GM18511 (cell line): ENCODE measurements around the gene LTBP4.

ENCODE experiments used
- ATAC-seq: cut with Tn5 transposase; IDR thresholded peaks from one replicate; pipeline ENCODE4 v1.9.1; 2021; ENCODE audit warnings: mild to moderate bottlenecking, moderate library complexity; ENCODE audit not compliant: unreplicated experiment

LTBP4 gene

DNA sequence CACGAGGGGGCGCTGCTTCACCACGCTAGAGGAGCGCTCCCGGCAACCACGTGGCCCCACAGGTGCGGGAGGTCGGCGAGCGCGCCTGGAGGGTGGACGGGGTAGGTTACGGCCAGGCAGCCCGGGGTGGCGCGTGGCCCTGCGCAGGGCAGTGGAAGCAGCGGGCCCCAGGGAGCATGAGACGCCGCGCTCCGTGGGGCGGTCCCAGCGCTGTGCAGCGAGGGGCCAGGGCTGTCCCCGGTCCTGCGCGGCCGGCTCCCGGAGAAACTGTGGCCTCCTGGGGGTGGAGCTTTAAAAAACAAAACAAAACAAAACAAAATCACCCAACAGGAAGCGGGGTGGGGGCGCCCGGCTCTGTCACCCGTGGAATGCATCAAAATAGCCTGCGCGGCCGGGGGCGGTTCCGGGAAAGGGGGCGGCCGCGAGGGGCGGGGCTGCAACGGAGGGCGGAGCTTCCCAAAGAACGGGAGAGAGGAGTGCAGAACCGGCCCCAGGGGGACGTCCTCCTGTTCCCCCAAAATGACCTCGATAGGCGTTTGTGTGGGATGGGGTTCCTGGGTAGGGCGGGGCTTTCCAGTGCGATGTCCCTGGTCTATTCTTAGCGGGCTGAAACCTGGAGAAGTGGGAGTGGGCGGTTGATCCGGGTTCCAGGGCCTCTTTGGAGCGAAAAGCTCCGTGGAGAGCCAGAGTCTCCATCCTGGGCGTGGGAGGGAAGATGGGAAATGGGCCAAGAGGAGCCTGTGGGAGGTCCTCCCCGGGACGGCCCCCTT is 61.9 kb downstream of the LTBP4 start:
- peak; percentile 93 for ATAC-seq

GRCh38 chr19:40663695-40664692 is 62.8 kb downstream of the LTBP4 start:
- ATAC-seq, result no peak

GRCh38 chr19:40666803-40667438 is 65.8 kb downstream of the LTBP4 start:
- no peak for ATAC-seq

DNA sequence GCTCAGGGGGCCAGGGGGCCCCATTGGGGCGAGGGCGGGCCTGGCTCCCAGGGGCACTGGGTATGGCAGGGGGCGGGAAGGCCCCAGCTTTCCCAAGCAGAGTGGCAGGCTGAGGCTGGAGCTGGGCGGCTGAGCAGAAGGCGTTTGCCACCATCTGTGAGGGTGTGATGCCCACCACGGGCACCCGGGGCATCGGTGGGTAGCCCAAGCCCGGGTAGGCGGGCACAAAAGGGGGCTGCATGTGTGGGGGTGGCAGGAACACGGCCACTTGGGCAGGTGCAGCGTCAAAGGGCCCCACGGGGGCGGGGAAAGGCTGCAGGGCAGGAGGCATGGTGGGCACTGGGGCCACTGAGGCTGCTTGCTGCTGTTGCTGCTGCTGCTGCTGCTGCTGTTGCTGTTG is 66.4 kb downstream of the LTBP4 start:
- ATAC-seq, result no peak

GRCh38 chr19:40668991-40669614 is 67.9 kb downstream of the LTBP4 start:
- ATAC-seq, result no peak

GRCh38 chr19:40671404-40671803 is 70.2 kb downstream of the LTBP4 start:
- ATAC-seq, result no peak

GRCh38 chr19:40672038-40672437 is 70.9 kb downstream of the LTBP4 start:
- no peak for ATAC-seq

DNA sequence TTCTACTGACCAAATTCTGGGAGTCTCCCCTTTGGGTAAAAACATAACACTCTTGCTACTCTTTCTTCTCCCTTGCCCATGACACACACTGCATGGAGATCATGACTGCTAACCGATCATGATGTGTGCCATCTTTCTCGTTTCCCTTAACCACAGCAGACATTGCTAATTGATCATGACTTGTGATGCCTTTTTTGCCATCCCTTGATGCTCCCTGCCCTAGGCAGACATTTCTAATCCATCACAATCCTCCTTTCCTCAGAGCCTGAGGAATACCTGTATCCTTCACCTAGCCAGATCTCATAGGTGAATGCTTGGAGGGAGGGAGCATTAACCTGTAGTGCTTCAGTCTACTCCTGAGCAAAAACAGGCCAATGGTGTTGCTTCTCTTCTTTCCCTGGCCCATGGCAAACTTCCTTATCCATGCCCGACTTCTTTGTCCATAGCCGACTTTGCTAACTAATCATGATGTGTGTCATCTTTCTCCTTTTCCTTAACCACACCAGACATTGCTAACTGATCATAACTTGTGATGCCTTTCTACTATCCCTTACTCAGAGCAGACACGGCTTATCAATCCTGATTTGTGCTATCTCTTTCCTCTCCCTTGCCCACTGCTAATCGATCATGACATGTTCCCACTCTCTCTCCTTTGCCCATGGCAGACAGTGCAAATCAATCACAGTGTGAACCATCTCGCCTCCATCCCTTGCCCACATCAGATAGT is 71.6 kb downstream of the LTBP4 start:
- ATAC-seq, result no peak

DNA sequence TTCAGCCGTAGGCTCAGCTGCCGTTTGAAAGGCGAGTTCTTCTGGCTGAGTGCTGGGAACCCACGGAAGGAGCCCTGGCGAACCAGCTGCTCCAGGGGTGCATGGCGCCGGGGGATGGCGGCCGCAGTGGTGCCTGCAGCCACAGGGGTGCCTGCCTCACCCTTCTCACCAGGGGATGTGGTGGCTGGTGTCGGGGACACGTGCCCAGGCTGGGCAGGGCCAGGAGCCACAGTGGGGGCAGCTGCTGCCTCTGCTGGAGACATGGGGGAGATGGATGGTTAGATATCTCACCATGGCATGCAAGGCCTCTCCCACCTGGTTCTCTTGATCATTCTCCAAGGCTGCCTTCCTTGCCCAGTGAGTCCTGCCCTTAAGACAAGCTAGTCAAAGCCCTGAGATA is 72.2 kb downstream of the LTBP4 start:
- ATAC-seq, result no peak

DNA sequence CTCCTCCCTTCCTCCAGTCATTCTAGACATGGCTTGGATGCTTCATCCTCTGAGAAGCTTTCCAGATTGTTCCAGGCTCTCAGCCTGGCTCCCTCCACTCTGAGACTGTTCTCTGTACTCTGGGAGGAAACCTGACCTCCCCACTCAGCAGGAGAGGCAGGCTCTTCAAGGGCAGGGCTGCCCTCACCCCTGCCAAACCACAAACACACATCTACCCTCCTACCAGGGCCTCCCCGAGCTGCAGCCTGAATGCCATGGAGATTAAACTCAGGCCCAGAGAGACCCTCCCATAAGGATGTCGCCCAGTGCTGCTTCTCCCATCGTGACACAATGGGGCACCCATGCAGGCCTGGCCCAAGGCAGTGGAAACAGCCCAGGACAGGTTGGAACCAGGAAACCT is 73.1 kb downstream of the LTBP4 start:
- no peak for ATAC-seq

- ATAC-seq, result no peak
Measured at GRCh38 chr19:40677156-40677555, 76.0 kb downstream of the LTBP4 start.
